ENCODE results near the gene SNN. TPM values are rescaled to one million over a fixed set of nuclear protein-coding genes. Genes with fewer than 3 reads are reported as not detected.

Gene SNN
- total RNA-seq, 1 donor: 13.8 TPM

DNA sequence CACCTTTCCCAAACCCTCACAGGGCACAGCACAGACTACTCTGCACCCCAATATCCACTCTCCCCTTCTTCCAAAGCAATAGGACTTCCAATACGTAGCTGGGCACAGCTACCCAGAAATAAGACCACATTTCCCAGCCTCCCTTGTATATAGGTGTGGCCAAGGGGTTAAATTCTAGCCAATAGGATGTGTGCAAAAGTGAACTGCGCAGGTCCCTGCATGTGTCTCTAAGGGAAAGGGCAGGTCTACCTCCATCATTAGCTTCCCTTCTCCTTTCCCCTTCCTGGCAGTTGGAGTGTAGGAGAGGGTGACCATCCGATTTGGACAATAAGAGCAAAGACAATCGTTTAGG lies 25.5 kb upstream of the SNN start:
- H3K4me3 ChIP-seq (ENCODE audit: insufficient read depth, low read length): no peak overlapping the region
- H3K27ac ChIP-seq (ENCODE audit: low read depth, low read length): no peak overlapping the region

DNA sequence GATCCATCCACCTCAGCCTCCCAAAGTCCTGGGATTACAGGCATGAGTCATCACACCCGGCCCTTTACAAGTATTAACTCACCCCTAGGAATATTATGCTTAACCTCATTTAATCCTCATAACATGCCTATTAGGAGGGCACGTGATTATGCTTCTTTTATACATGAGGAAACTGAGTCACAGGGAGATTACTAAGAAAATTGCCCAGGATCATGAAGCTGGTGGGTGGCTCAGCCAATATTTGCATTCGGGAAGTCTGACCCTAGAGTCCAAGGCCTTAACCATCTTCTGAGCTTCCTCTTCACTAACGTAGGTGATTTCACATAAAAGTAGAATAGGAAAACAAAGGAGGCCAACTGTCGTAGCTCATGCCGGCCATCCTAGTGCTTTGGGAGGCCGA lies 19.0 kb upstream of the SNN start:
- Histone ChIP-seq H3K4me3 (ENCODE audit: insufficient read depth, low read length) (no peak overlapping the region), H3K4me1 (ENCODE audit: insufficient read depth, low read length) (no peaks in the 10 kb centered on the region)

More for the DNA sequence above, 25.5 kb upstream of the SNN start:
- no peak for DNase-seq (ENCODE audit: insufficient read length, low spot score, missing footprints)
- TF ChIP-seq, protein P1, sequence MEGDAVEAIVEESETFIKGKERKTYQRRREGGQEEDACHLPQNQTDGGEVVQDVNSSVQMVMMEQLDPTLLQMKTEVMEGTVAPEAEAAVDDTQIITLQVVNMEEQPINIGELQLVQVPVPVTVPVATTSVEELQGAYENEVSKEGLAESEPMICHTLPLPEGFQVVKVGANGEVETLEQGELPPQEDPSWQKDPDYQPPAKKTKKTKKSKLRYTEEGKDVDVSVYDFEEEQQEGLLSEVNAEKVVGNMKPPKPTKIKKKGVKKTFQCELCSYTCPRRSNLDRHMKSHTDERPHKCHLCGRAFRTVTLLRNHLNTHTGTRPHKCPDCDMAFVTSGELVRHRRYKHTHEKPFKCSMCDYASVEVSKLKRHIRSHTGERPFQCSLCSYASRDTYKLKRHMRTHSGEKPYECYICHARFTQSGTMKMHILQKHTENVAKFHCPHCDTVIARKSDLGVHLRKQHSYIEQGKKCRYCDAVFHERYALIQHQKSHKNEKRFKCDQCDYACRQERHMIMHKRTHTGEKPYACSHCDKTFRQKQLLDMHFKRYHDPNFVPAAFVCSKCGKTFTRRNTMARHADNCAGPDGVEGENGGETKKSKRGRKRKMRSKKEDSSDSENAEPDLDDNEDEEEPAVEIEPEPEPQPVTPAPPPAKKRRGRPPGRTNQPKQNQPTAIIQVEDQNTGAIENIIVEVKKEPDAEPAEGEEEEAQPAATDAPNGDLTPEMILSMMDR (IDR thresholded peaks at IDR 0.05; ENCODE audit: extremely low read depth, low read depth, low read length): no peak
- H3K9me3 ChIP-seq (ENCODE audit: low read depth, low read length): no peaks in the 10 kb centered on the region
- H3K36me3 ChIP-seq (ENCODE audit: insufficient read depth, low read length): no peaks in the 10 kb centered on the region
- H3K27me3 ChIP-seq (ENCODE audit: insufficient read depth, low read length): no peaks in the 10 kb centered on the region
- peaks cover 20% of the 10 kb centered on the region for H3K4me1 ChIP-seq (ENCODE audit: insufficient read depth, low read length)
- H4K20me1 ChIP-seq (ENCODE audit: insufficient read depth, low read length): no peaks in the 10 kb centered on the region
- H3K4me2 ChIP-seq (ENCODE audit: insufficient read depth, low read length): no peak overlapping the region
- no peak overlapping the region for H2AFZ ChIP-seq (ENCODE audit: low read length)
- H3K79me2 ChIP-seq (ENCODE audit: insufficient read depth, low read length): no peaks in the 10 kb centered on the region

DNA sequence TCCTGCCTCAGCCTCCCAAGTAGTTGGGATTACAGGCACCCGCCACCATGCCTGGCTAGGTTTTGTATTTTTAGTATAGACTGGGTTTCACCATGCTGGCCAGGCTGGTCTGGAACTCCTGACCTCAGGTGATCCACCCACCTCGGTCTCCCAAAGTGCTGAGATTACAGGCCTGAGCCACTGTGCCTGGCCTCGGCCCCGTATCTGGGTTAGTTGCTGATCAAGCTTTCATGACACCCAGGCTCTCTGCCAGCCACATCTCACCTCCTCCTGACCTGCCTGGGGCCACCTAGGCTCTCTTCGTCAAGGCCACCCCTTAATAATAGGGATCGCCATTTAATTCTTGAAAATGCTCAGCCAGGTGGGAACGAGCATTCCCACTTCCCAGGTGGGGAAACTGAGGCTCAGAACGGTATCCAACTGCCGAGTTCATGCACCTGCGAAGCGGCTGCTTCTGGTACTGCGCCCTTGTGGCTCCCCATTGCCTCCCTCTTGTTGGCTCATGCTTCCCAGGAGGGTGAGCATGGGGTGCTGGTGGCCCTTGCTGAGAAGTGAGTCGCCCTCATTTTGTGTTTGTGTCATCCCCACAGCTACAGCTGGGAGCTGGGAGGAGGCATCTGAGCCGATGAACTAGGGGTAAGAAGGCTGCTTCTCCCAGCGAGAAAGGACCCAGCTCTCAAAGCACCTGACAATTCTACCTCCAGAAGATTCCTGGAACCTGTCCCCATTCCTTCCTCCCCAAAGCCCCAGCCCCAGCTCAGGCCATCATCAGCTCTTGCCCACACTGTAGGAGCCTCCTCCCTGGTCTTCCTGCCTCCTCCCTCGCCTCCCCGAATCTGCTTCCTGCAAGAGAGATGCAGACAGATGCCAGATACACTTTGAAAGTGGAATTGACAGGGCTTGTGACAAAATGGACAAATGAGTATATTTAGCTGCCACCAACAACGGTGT lies 17.3 kb upstream of the SNN start:
- Histone ChIP-seq H3K79me2 (ENCODE audit: insufficient read depth, low read length) (no peaks in the 10 kb centered on the region), H4K20me1 (ENCODE audit: insufficient read depth, low read length) (no peaks in the 10 kb centered on the region), H3K27me3 (ENCODE audit: insufficient read depth, low read length) (no peaks in the 10 kb centered on the region), H3K27ac (ENCODE audit: low read depth, low read length) (no peak overlapping the region), H3K4me1 (ENCODE audit: insufficient read depth, low read length) (no peaks in the 10 kb centered on the region), H3K4me3 (ENCODE audit: insufficient read depth, low read length) (no peak overlapping the region), H3K4me2 (ENCODE audit: insufficient read depth, low read length) (no peak overlapping the region), H2AFZ (ENCODE audit: low read length) (no peak overlapping the region), H3K36me3 (ENCODE audit: insufficient read depth, low read length) (no peaks in the 10 kb centered on the region), H3K9me3 (ENCODE audit: low read depth, low read length) (no peaks in the 10 kb centered on the region)
- peak; percentile 60 for DNase-seq (ENCODE audit: insufficient read length, low spot score, missing footprints)
- TF ChIP-seq, protein P1 (IDR thresholded peaks at IDR 0.05; ENCODE audit: extremely low read depth, low read depth, low read length): no peak

More for the DNA sequence above, 19.0 kb upstream of the SNN start:
- H2AFZ ChIP-seq (ENCODE audit: low read length): no peak overlapping the region
- no peaks in the 10 kb centered on the region for H3K79me2 ChIP-seq (ENCODE audit: insufficient read depth, low read length)
- no peak for DNase-seq (ENCODE audit: insufficient read length, low spot score, missing footprints)
- no peaks in the 10 kb centered on the region for H3K27me3 ChIP-seq (ENCODE audit: insufficient read depth, low read length)
- no peaks in the 10 kb centered on the region for H3K36me3 ChIP-seq (ENCODE audit: insufficient read depth, low read length)
- H4K20me1 ChIP-seq (ENCODE audit: insufficient read depth, low read length): no peaks in the 10 kb centered on the region
- no peaks in the 10 kb centered on the region for H3K9me3 ChIP-seq (ENCODE audit: low read depth, low read length)
- no peak overlapping the region for H3K4me2 ChIP-seq (ENCODE audit: insufficient read depth, low read length)
- H3K27ac ChIP-seq (ENCODE audit: low read depth, low read length): no peak overlapping the region
- TF ChIP-seq, protein P1 (IDR thresholded peaks at IDR 0.05; ENCODE audit: extremely low read depth, low read depth, low read length): no peak

DNA sequence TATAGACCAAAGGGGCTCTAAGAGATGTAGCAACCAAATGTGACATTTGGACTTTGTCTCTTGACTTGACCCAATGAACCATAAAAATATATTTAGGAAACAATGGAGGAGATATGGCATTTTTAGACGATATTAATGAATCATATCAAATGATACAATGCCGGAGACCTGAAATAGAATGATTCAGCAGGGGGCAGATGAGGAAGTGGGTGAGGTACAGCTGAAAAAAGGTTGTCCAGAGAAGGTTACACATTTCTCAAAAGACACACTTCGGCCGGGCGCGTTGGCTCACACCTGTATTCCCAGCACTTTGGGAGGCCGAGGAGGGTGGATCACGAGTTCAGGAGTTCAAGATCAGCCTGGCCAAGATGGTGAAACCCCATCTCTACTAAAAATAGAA lies 16.5 kb upstream of the SNN start:
- H3K36me3 ChIP-seq (ENCODE audit: insufficient read depth, low read length): no peaks in the 10 kb centered on the region
- H3K4me3 ChIP-seq (ENCODE audit: insufficient read depth, low read length): no peak overlapping the region
- no peaks in the 10 kb centered on the region for H3K27me3 ChIP-seq (ENCODE audit: insufficient read depth, low read length)
- TF ChIP-seq, protein P1 (IDR thresholded peaks at IDR 0.05; ENCODE audit: extremely low read depth, low read depth, low read length): no peak
- no peaks in the 10 kb centered on the region for H4K20me1 ChIP-seq (ENCODE audit: insufficient read depth, low read length)
- no peak overlapping the region for H3K27ac ChIP-seq (ENCODE audit: low read depth, low read length)
- no peaks in the 10 kb centered on the region for H3K4me1 ChIP-seq (ENCODE audit: insufficient read depth, low read length)
- H3K9me3 ChIP-seq (ENCODE audit: low read depth, low read length): no peaks in the 10 kb centered on the region
- H2AFZ ChIP-seq (ENCODE audit: low read length): no peak overlapping the region
- no peaks in the 10 kb centered on the region for H3K79me2 ChIP-seq (ENCODE audit: insufficient read depth, low read length)
- H3K4me2 ChIP-seq (ENCODE audit: insufficient read depth, low read length): no peak overlapping the region
- DNase-seq (ENCODE audit: insufficient read length, low spot score, missing footprints): no peak

All from osteoblast (primary cell).